Heart right ventricle (tissue), 16 donors: ENCODE results near the gene GOLGA8N. TPM values are rescaled to one million over a fixed set of nuclear protein-coding genes. Genes with fewer than 3 reads are reported as not detected.

Experiments
- ATAC-seq, 8 donors: fragments of 200-7000 bp; cut with Tn5 transposase; one replicate each; pipeline ENCODE4 v1.9.1; 2020; ENCODE audit warnings: mild to moderate bottlenecking in 8 of 8, moderate library complexity in 8 of 8, moderate number of reproducible peaks in 1 of 8
- DNase-seq, 2 donors: peaks; one replicate each; pipeline ENCODE4 v3.0.0-alpha.2; 2020
- H3K27ac ChIP-seq, 10 donors: fragments of 200-600 bp; sonication (generic) in 2 of 10; one replicate each; pipeline versions ENCODE4 v1.5.0 to v1.8.0; 2020 to 2022; ENCODE audit warnings: mild to moderate bottlenecking in 3 of 10
- H3K27me3 ChIP-seq, 7 donors: fragments of 200-600 bp; one replicate each; pipeline ENCODE4 v1.8.0; 2021 to 2022; ENCODE audit warnings: mild to moderate bottlenecking in 2 of 7
- H3K36me3 ChIP-seq, 9 donors: fragments of 200-600 bp; sonication (generic) in 1 of 9; one replicate each; pipeline versions ENCODE4 v1.5.0 to v1.8.0; 2020 to 2022; ENCODE audit warnings: mild to moderate bottlenecking in 2 of 9
- H3K4me1 ChIP-seq, 9 donors: fragments of 200-600 bp; sonication (generic) in 1 of 9; one replicate each; pipeline versions ENCODE4 v1.5.0 to v1.8.0; 2020 to 2022; ENCODE audit warnings: mild to moderate bottlenecking in 4 of 9
- H3K4me3 ChIP-seq, 10 donors: fragments of 200-600 bp; sonication (generic) in 2 of 10; one replicate each; pipeline versions ENCODE4 v1.5.0 to v1.8.0; 2020 to 2022; ENCODE audit warnings: mild to moderate bottlenecking in 7 of 10, moderate library complexity in 2 of 10
- H3K9me3 ChIP-seq, 11 donors: fragments of 200-600 bp in 10 of 11; sonication (generic) in 2 of 11; one replicate each; pipeline versions ENCODE4 v1.5.0 to v1.8.0; 2013 to 2022; ENCODE audit warnings: mild to moderate bottlenecking in 2 of 11, control low read depth in 1 of 11, moderate library complexity in 1 of 11
- CTCF ChIP-seq, 9 donors: fragments of 200-600 bp; sonication (generic) in 2 of 9; IDR thresholded peaks; one replicate each; pipeline versions ENCODE4 v1.5.0 to v1.8.0; 2021 to 2022; ENCODE audit warnings: antibody characterized with exemption in 9 of 9, mild to moderate bottlenecking in 5 of 9, moderate library complexity in 1 of 9
- WGBS, 2 donors: extraction: QIAGEN DNeasy Blood & Tissue Kit; methylation state at CpG; one replicate each; pipeline ENCODE4 v1.1.7; 2013; ENCODE audit warnings: inconsistent platforms in 1 of 2; 5-methylcytosine and 5-hydroxymethylcytosine counted together
- intact Hi-C, 10 donors: fragments of 100-400 bp; cut with DNase I; formaldehyde crosslinking; loops; one replicate each; pipeline versions ENCODE4 v1.11.1 to v1.14.2; 2022
- polyA plus RNA-seq, 2 donors: library from polyadenylated mRNA; stranded (reverse); fragments of 200-250 nt; gene quantifications; one replicate each; pipeline ENCODE4 v1.2.3, GENCODE V29; 2013
- total RNA-seq, 10 donors: library from RNA; stranded (reverse); fragmentation: NEBNext Ultra II Directional in 3 of 10; extraction: Animal tissue kit (Norgen Biotek cat#: 25700) in 3 of 10; gene quantifications; one replicate each; pipeline versions ENCODE4 v1.2.1 to v1.2.4, GENCODE V29; 2021 to 2023
- donor health status: Arrhythmogenic right ventricular cardiomyopathy.
- donor health status: ischemic (EF 13 %, LVEDD 7.1; RV severe dilation, severe dysfunction).
- donor health status: healthy with polysubstance abuse.
- donor health status: DM: no; HTN: yes; CAD: no.
- donor health status: DM: no; HTN: no; CAD: no.
- donor health status: ischemic (EF 25% LVEDD 6.9; RV normal size, moderate dysfunction).
- donor health status: ischemic (EF 25% LVEDD 5.7; RV mildly dilated, moderate dysfunction).
- donor health status: healthy.
- donor health status: DM: yes; HTN: yes; CAD: no.
- donor health status: Ischemic cardiomyopathy.
- donor health status: ischemic (EF 35%, LVEDD 5.7; RV mildly dilated, moderate dysfunction).
- donor health status: nonischemic (EF 11% LVEDD 7.7; RV severe dilation, severe dysfunction).
- donor health status: DM: yes; HTN: yes; CAD: no.
- donor health status: PGD.
- donor health status: ischemic (EF 29% LVEDD 5.4; RV normal size, mild dysfunction).
- donor health status: nonischemic (EF 23%, LVEDD 6.1; RV moderate dilation, normal function).

GOLGA8N gene
- total and polyA plus RNA-seq, 12 donors = 1.9 to 30.2 (median 7.1) TPM

GRCh38 chr15:32652178-32652577, 58.9 kb downstream of the GOLGA8N start:
- no peaks in the 10 kb centered on the region for H3K27me3 ChIP-seq
- no peaks in the 10 kb centered on the region for H3K4me1 ChIP-seq
- TF ChIP-seq CTCF (IDR thresholded peaks at IDR 0.05) = no peak
- WGBS, 2 donors = 80 to 90% methylated on average over 3 of the region's 3 CpGs
- no peak for ATAC-seq
- no peak overlapping the region for H3K4me3 ChIP-seq
- intact Hi-C loops = no loop called here
- DNase-seq = no peak
- H3K9me3 ChIP-seq = no peaks in the 10 kb centered on the region
- H3K27ac ChIP-seq = no peak overlapping the region
- H3K36me3 ChIP-seq = peaks cover 0 to 4% (median 0%) of the 10 kb centered on the region in 9 donors

GRCh38 chr15:32656091-32656490, 62.8 kb downstream of the GOLGA8N start:
- intact Hi-C loops = loop anchor here in 1 of 10 donors (5.0 kb wide), 1 partner anchor 341 kb away; no protein-coding TSS in a partner anchor
- 59 to 65% methylated on average over 4 of the region's 4 CpGs for WGBS, 2 donors
- DNase-seq = no peak
- ATAC-seq = no peak
- no peak for TF ChIP-seq CTCF (IDR thresholded peaks at IDR 0.05)
- no peaks in the 10 kb centered on the region for H3K27me3 ChIP-seq
- no peak overlapping the region for H3K27ac ChIP-seq
- H3K4me1 ChIP-seq = peaks cover 0 to 4% (median 0%) of the 10 kb centered on the region in 9 donors
- peaks cover 0 to 4% (median 0%) of the 10 kb centered on the region in 9 donors for H3K36me3 ChIP-seq
- H3K9me3 ChIP-seq = no peaks in the 10 kb centered on the region
- H3K4me3 ChIP-seq = no peak overlapping the region

GRCh38 chr15:32656496-32656895, 63.2 kb downstream of the GOLGA8N start:
- no peak for DNase-seq
- TF ChIP-seq CTCF (IDR thresholded peaks at IDR 0.05) = no peak
- intact Hi-C loops = loop anchor here in 1 of 10 donors (5.0 kb wide), 1 partner anchor 341 kb away; no protein-coding TSS in a partner anchor
- no peaks in the 10 kb centered on the region for H3K9me3 ChIP-seq
- H3K4me3 ChIP-seq = no peak overlapping the region
- H3K27me3 ChIP-seq = no peaks in the 10 kb centered on the region
- no peak overlapping the region for H3K27ac ChIP-seq
- peaks cover 0 to 4% (median 0%) of the 10 kb centered on the region in 9 donors for H3K36me3 ChIP-seq
- ATAC-seq = no peak
- H3K4me1 ChIP-seq = peaks cover 0 to 4% (median 0%) of the 10 kb centered on the region in 9 donors
- 91 to 92% methylated on average over 9 of the region's 9 CpGs for WGBS, 2 donors

Other genes with a start within 250 kb of the GOLGA8N start
- gene GOLGA8K, start 190.2 kb upstream of the GOLGA8N start, total RNA-seq = under 1 TPM in 6 of 10 donors, not detected in 4; 0.23 to 1.00 (median 0.49) TPM
- under 1 TPM; 0.12 to 0.51 TPM for gene GOLGA8K, start 190.2 kb upstream of the GOLGA8N start, polyA plus RNA-seq
- 1 to 10 TPM in 4 of 10 donors, under 1 TPM in 5, not detected in 1; 0.39 to 4.8 (median 0.72) TPM for gene GOLGA8O, start 137.8 kb upstream of the GOLGA8N start, total RNA-seq
- 1 to 10 TPM in 1 of 2 donors, under 1 TPM in 1; 0.14 to 1.1 TPM for gene GOLGA8O, start 137.8 kb upstream of the GOLGA8N start, polyA plus RNA-seq
- gene ARHGAP11A, start 22.0 kb downstream of the GOLGA8N start, total RNA-seq = 10 to 100 TPM in 1 of 10 donors, 1 to 10 TPM in 8, under 1 TPM in 1; 0.64 to 10.6 (median 2.8) TPM
- 1 to 10 TPM in 1 of 2 donors, under 1 TPM in 1; 0.30 to 1.9 TPM for gene ARHGAP11A, start 22.0 kb downstream of the GOLGA8N start, polyA plus RNA-seq
- gene SCG5, start 48.3 kb downstream of the GOLGA8N start, total RNA-seq = 1 to 10 TPM in 1 of 10 donors, under 1 TPM in 4, not detected in 5; 0.23 to 1.1 (median 0.36) TPM
- gene SCG5, start 48.3 kb downstream of the GOLGA8N start, polyA plus RNA-seq = under 1 TPM in 1 of 2 donors, not detected in 1; 0.65 TPM
- under 1 TPM in 8 of 10 donors, not detected in 2; 0.06 to 0.37 (median 0.19) TPM for gene GREM1, start 124.5 kb downstream of the GOLGA8N start, total RNA-seq
- under 1 TPM in 1 of 2 donors, not detected in 1; 0.03 TPM for gene GREM1, start 124.5 kb downstream of the GOLGA8N start, polyA plus RNA-seq